Measurements from ENCODE around the gene RBP4. TPM values are rescaled to one million over a fixed set of nuclear protein-coding genes. Genes with fewer than 3 reads are reported as not detected.

The RBP4 gene
- total RNA-seq (not detected), polyA plus RNA-seq (not detected), total RNA-seq (0 to 0.07 (median 0) reads per million in 6 experiments)

DNA sequence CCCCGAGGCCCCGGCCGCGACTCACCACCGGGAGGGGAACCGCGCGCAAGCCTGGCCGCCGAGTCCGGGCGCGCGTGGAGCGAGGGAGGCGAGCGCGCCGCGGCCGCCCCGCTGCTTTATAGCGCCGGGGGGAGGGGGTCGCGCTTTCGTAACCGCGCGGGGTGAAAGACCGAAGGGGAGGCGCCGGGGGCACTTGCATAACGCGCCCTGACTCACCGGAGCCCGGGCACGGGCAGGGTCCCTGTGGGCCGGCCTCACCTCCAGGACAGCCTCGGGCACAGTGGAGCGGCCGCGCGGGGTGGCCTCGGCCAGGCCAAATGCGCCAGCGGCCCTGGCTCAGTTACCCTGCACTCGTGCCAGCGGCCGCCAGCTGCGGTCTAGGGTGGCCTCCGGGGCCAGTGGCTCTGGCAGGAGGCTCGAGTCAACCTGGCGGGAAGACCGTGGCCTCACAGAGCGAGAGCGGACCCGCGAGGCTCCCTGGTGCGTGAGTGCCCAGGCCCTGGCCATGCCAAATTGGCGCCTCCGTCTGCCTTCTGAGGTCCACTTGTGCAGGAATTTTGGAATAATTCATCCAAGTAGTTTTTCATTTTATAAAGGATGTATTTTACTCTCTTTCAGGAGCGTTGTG is at the start of gene RBP4:
TSS of gene RBP4 (minus strand) at position 90 of the 628 bp plus-strand sequence. CDS start 207 bp downstream, outside the sequence.
- H3K27ac Mint-ChIP-seq = no peak within 1 kb of the TSS
- peaks cover 20 to 43% (median 42%) of the 10 kb centered on the region in 5 donors for H3K27me3 Mint-ChIP-seq
- no peak for ATAC-seq
- H3K4me1 Mint-ChIP-seq = peaks cover 0 to 4% (median 2%) of the 10 kb centered on the region in 4 donors
- H3K36me3 Mint-ChIP-seq = peaks cover 0 to 5% (median 0%) of the 10 kb centered on the region in 3 donors
- H3K4me3 Mint-ChIP-seq = no peak within 1 kb of the TSS
- POLR2A ChIA-PET = no interaction called here
- no peak for DNase-seq
- H3K9me3 Mint-ChIP-seq = peaks cover 0 to 4% (median 0%) of the 10 kb centered on the region in 9 donors

DNA sequence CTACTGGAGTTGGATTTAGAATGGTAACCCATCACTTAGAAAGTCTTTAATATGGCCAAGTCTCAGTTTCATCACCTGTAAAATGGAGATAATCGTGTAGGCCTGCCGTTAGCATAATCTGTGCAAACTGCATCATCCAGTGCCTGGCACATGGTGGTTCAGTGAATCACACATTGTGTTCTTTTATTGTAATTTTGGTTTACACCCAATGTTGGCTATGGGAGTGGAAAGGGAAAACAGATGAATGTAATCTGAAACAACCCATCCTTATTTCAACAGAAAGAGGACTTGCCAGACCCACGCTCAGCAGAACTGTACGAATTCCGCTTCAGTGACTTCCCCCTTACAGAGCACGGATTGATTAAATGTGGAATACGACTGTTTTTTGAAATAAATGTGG is 38.8 kb upstream of the RBP4 start:
- Mint-ChIP-seq H3K27ac (no peak overlapping the region), H3K9me3 (no peaks in the 10 kb centered on the region), H3K36me3 (no peaks in the 10 kb centered on the region), H3K4me1 (peaks cover 0 to 1% (median 0%) of the 10 kb centered on the region in 4 donors), H3K27me3 (peaks cover 6 to 26% (median 15%) of the 10 kb centered on the region in 5 donors), H3K4me3 (no peak overlapping the region)
- ATAC-seq (no peak), DNase-seq (no peak)
- POLR2A ChIA-PET = no interaction called here

GRCh38 chr10:93630625-93631557 is 29.9 kb upstream of the RBP4 start:
- Mint-ChIP-seq H3K4me3 (no peak overlapping the region), H3K4me1 (no peaks in the 10 kb centered on the region), H3K36me3 (no peaks in the 10 kb centered on the region), H3K27ac (peak overlapping the region in 1 of 10 donors; percentile 15), H3K9me3 (no peaks in the 10 kb centered on the region), H3K27me3 (peaks cover 10 to 37% (median 23%) of the 10 kb centered on the region in 5 donors)
- POLR2A ChIA-PET = no interaction called here
- DNase-seq (no peak), ATAC-seq (no peak)

DNA sequence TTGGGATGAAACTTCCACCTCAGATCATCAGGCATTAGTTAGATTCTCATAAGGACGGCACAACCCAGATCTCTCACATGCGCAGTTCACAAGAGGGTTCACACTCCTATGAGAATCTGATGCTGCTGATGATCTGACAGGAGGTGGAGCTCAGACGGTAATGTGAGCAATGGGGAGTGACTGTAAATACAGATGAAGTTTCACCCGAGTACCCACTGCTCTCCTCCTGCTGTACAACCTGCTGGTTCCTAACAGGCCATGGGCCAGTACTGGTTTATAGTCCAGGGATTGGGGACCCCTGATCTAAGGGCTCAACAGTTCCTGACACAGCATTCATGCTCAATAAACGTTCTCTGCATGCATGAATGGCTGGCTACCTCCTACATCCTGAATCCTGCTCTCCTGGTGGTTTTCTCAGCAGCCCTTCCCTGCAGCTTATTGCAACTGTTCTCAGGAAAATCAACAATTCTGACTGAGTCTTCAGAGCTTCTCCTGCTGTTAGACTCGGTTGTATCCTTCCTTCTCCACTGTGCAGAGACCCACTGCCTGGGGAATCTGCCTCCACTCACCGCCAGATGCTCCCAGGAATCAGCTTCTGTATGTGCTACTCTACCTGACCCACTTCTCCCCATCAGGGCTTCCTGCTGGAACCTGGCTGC is 28.7 kb upstream of the RBP4 start:
- Mint-ChIP-seq H3K27ac (no peak overlapping the region), H3K27me3 (peaks cover 10 to 37% (median 25%) of the 10 kb centered on the region in 5 donors), H3K4me3 (no peak overlapping the region), H3K36me3 (no peaks in the 10 kb centered on the region), H3K9me3 (no peaks in the 10 kb centered on the region), H3K4me1 (no peaks in the 10 kb centered on the region)
- ATAC-seq (no peak), DNase-seq (no peak)
- POLR2A ChIA-PET = no interaction called here

DNA sequence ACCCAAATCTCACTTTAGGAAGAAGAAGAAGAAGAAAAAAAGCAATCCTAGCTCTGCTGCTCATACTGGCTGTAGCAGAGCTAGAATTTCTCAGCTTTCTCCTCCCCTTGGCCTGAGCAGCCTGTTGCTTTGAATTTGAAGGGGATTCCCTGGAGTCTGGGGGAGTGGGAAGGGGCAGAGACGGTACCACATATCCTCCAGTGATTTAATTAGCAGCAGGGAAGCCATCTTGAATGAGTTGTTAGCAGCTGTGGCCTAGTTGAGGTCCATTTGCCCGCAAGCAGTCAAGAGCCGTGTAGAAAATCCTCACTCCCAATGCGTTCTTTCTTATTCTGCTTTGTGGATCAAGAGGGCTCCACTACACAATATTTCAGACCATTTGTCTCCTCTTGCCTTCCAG is 27.8 kb upstream of the RBP4 start:
- ATAC-seq (no peak), DNase-seq (no peak)
- POLR2A ChIA-PET = no interaction called here
- Mint-ChIP-seq H3K27me3 (peaks cover 10 to 40% (median 25%) of the 10 kb centered on the region in 5 donors), H3K4me1 (no peaks in the 10 kb centered on the region), H3K4me3 (no peak overlapping the region), H3K36me3 (no peaks in the 10 kb centered on the region), H3K9me3 (no peaks in the 10 kb centered on the region), H3K27ac (peak overlapping the region in 1 of 10 donors; percentile 55)

- ATAC-seq = no peak
- Mint-ChIP-seq H3K27ac (no peak overlapping the region), H3K36me3 (no peaks in the 10 kb centered on the region), H3K27me3 (peaks cover 2 to 17% (median 10%) of the 10 kb centered on the region in 5 donors), H3K4me3 (no peak overlapping the region), H3K4me1 (peaks cover 0 to 2% (median 0%) of the 10 kb centered on the region in 4 donors), H3K9me3 (no peaks in the 10 kb centered on the region)
- no peak for DNase-seq
- POLR2A ChIA-PET = no interaction called here
Observed at GRCh38 chr10:93622942-93623341, 21.9 kb upstream of the RBP4 start.

DNA sequence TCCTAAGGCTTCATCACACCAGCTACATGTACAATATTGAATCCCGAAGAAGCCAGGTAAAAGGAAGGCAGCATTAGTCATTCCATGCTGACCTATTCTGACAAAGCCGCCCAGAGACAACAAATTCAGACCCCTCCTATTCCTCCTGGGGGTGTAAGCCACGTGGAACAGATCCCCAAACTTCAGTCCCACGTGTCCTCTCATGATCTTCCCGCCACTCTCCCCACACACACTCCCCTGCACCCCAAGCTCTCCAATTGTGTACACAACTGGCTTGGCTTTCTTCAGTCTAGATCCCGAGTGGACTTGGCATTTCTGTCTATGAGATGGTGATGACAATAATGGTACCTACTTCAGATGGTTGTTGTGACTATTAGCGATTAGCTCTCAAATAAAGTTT is 19.9 kb upstream of the RBP4 start:
- Mint-ChIP-seq H3K4me1 (peaks cover 0 to 5% (median under 1%) of the 10 kb centered on the region in 4 donors), H3K27me3 (peaks cover 0 to 17% (median 6%) of the 10 kb centered on the region in 5 donors), H3K27ac (no peak overlapping the region), H3K36me3 (no peaks in the 10 kb centered on the region), H3K9me3 (no peaks in the 10 kb centered on the region), H3K4me3 (no peak overlapping the region)
- ATAC-seq = no peak
- DNase-seq = no peak
- POLR2A ChIA-PET = no interaction called here

DNA sequence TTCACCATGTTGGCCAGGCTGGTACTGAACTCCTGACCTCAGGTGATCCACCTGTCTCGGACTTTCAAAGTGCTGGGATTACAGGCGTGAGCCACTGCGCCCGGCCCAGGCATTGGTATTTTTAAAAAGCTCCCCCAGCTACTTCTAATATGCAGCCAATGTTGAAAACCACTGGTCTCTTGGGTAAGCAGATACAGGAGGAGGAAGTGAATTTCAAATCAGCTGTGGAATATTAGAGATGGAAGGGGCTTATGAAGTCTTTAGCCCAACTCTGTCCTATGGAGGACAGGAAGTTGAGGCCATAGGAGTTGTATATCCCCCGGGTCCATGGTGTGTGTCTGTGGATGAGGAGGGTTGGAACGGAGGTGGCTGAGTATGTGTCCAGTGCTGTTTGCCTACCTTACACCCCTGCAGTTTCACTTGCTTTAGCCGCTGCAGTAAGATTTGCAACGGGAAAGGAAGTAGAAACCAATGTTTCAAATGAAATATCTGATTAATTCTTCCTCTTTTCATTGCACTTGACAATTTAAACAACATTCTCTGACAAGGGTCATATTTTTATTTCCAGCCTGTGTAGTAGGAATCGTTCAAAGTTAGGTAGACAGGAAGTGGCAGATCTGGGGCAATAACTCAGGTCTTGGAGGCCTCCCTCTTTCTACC is 14.7 kb upstream of the RBP4 start:
- H3K27ac Mint-ChIP-seq = no peak overlapping the region
- peak overlapping the region in 1 of 10 donors; percentile 29 for H3K4me3 Mint-ChIP-seq
- POLR2A ChIA-PET = no interaction called here
- H3K9me3 Mint-ChIP-seq = no peaks in the 10 kb centered on the region
- ATAC-seq (no peak), DNase-seq (no peak)
- H3K36me3 Mint-ChIP-seq = no peaks in the 10 kb centered on the region
- peaks cover 0 to 4% (median 3%) of the 10 kb centered on the region in 5 donors for H3K27me3 Mint-ChIP-seq
- peaks cover 0 to 7% (median 0%) of the 10 kb centered on the region in 4 donors for H3K4me1 Mint-ChIP-seq

DNA sequence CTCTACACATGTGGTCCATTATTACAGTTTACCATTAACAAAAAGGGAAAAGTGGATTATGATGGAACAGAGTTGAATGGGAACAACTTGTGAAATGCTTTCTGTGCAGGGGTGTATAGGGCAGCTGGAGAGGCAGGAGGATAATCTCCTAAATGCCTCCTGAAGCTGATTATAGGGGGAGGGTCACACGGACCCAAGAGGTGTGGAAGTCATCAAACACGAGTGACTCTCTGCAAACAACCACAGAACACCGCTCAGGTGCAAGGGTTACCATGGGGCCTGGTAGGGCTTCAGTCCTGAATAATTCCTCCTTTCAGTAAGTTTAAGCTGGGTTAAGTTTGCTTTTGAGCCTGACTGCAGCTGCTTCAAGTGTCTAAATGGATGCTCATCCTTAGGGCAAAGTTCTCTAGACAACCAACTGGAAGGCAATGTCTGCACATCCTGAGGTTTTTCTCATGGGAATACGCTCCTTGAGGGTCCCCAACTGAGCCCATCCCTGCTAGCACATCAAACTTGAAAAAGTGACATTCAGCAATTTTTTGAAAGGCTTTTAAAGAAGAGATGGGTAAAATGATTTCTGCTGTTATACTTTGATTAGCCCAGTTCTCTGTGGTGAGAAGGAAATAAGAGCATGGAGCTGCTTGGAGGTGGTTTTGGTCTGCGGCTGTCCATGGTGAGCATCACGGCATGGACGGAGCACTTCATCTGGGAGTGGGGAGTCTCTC is 13.2 kb upstream of the RBP4 start:
- ATAC-seq (no peak), DNase-seq (no peak)
- peaks cover 0 to 6% (median 3%) of the 10 kb centered on the region in 5 donors for H3K27me3 Mint-ChIP-seq
- POLR2A ChIA-PET = no interaction called here
- no peaks in the 10 kb centered on the region for H3K36me3 Mint-ChIP-seq
- no peak overlapping the region for H3K27ac Mint-ChIP-seq
- no peak overlapping the region for H3K4me3 Mint-ChIP-seq
- peaks cover 0 to 7% (median 0%) of the 10 kb centered on the region in 4 donors for H3K4me1 Mint-ChIP-seq
- no peaks in the 10 kb centered on the region for H3K9me3 Mint-ChIP-seq

DNA sequence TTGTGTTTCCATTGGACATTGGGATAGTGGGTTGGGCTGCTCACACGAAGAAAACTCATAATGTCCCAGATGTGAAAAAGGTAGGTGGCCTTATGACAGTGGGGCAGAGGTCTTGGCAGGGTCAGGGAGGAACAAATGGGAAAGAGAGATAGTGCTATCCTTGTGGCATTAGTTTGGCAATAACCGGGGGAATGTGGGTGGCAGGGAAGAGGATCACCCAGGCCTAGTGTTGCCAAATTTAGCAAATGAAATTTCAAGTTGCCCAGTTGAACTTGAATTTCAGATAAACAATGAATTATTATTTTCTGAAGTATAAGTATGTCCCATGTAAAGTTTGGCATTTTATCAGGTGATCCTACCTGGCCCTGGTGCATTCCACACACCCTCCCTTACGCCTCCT is 12.1 kb upstream of the RBP4 start:
- Mint-ChIP-seq H3K4me1 (peaks cover 0 to 7% (median 0%) of the 10 kb centered on the region in 4 donors), H3K27me3 (peaks cover 0 to 9% (median 6%) of the 10 kb centered on the region in 5 donors), H3K4me3 (no peak overlapping the region), H3K27ac (no peak overlapping the region), H3K9me3 (peaks cover 0 to 9% (median 0%) of the 10 kb centered on the region in 9 donors), H3K36me3 (no peaks in the 10 kb centered on the region)
- no peak for ATAC-seq
- DNase-seq = no peak
- POLR2A ChIA-PET = no interaction called here

DNA sequence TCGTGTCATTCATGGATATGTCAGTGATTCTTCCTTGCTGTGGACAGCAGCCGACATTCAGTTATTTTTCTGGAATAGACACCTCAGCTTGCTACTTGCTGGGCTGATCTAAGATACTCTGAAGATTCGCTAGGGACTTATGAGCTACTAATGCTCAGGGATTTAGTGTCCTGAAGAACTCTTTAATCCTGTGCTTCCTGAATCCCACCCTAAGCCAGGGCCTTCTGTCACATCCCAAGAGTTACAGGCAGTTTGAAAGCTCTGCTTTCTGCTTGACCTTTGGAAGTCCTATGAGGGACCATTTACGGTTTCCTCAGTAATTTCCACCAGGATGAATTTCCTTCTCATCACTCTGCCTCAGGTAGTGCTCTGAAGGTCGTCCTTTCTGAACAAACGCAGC is 11.3 kb upstream of the RBP4 start, which contains the start of gene PDE6C:
TSS of gene PDE6C (plus strand) at position 227 of the 400 bp plus-strand sequence. CDS start 189 bp downstream, outside the sequence.
- H3K4me3 Mint-ChIP-seq = no peak within 1 kb of the TSS
- H3K36me3 Mint-ChIP-seq = no peaks in the 10 kb centered on the region
- H3K9me3 Mint-ChIP-seq = peaks cover 0 to 17% (median 4%) of the 10 kb centered on the region in 9 donors
- no peak for DNase-seq
- no peak for ATAC-seq
- peaks cover 0 to 7% (median 6%) of the 10 kb centered on the region in 5 donors for H3K27me3 Mint-ChIP-seq
- H3K27ac Mint-ChIP-seq = no peak within 1 kb of the TSS
- POLR2A ChIA-PET = no interaction called here
- H3K4me1 Mint-ChIP-seq = peaks cover 0 to 7% (median 0%) of the 10 kb centered on the region in 4 donors

DNA sequence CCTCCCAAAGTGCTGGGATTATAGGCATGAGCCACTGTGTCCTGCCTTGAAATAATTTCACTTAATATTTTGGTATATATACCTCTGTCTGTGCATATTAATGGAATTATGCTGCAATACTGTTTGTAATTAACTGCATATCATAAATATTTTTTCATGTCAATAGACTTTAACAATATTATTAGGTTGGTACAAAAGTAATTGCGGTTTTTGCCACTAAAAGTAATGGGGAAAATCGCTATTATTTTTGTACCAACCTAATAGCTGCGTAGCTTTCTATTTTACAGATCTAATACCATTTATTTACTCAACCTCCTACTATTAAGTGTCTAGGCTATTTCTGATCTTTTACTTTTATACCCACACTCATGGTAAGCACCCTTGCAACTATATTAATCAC is 7.4 kb upstream of the RBP4 start:
- H3K4me3 Mint-ChIP-seq = no peak overlapping the region
- ATAC-seq (no peak), DNase-seq (no peak)
- no peak overlapping the region for H3K27ac Mint-ChIP-seq
- H3K9me3 Mint-ChIP-seq = peaks cover 0 to 31% (median 7%) of the 10 kb centered on the region in 9 donors
- H3K36me3 Mint-ChIP-seq = peaks cover 0 to 5% (median 0%) of the 10 kb centered on the region in 3 donors
- peaks cover 10 to 23% (median 17%) of the 10 kb centered on the region in 5 donors for H3K27me3 Mint-ChIP-seq
- H3K4me1 Mint-ChIP-seq = no peaks in the 10 kb centered on the region
- POLR2A ChIA-PET = no interaction called here

Data from naive thymus-derived CD8-positive, alpha-beta T cell (primary cell).